Nephron (organoid): ENCODE data around the gene EDIL3.

ENCODE experiments used
- H3K27ac Mint-ChIP-seq, 3 experiments: 2 replicates each; pipeline ENCODE4 v1.8.0; 2020; ENCODE audit warnings: mixed read lengths in 3 of 3, mild to moderate bottlenecking in 2 of 3, moderate library complexity in 1 of 3
- H3K27me3 Mint-ChIP-seq: 2 replicates; pipeline ENCODE4 v1.8.0; 2021; ENCODE audit warnings: low read depth, mild to moderate bottlenecking, moderate library complexity, mixed read lengths
- H3K36me3 Mint-ChIP-seq: 2 replicates; pipeline ENCODE4 v1.8.0; 2020; ENCODE audit warnings: low read depth, mixed read lengths
- H3K4me1 Mint-ChIP-seq: 2 replicates; pipeline ENCODE4 v1.8.0; 2020; ENCODE audit warnings: mixed read lengths
- H3K4me3 Mint-ChIP-seq, 3 experiments: 2 replicates each; pipeline ENCODE4 v1.8.0; 2020; ENCODE audit warnings: mild to moderate bottlenecking in 3 of 3, mixed read lengths in 3 of 3, moderate library complexity in 2 of 3
- H3K9me3 Mint-ChIP-seq: 2 replicates; pipeline ENCODE4 v1.8.0; 2020; ENCODE audit warnings: mixed read lengths
- CTCF ChIP-seq, 3 experiments: fragments of 200-600 bp; sonication (generic); IDR thresholded peaks; one replicate each; pipeline ENCODE4 v1.5.0; 2021; ENCODE audit warnings: antibody characterized with exemption in 3 of 3; ENCODE audit not compliant: unreplicated experiment in 3 of 3

Gene EDIL3

GRCh38 chr5:84017523-84018172 lies 367.0 kb downstream of the EDIL3 start:
- Mint-ChIP-seq H3K36me3 (no peaks in the 10 kb centered on the region), H3K27me3 (no peaks in the 10 kb centered on the region), H3K4me1 (peaks cover 9% of the 10 kb centered on the region), H3K4me3 (no peak overlapping the region), H3K9me3 (no peaks in the 10 kb centered on the region), H3K27ac (peak overlapping the region in 2 of 3 experiments; percentile 26 to 31)
- no peak for TF ChIP-seq CTCF (IDR thresholded peaks at IDR 0.05; ENCODE audit: unreplicated experiment in 3 of 3)

DNA sequence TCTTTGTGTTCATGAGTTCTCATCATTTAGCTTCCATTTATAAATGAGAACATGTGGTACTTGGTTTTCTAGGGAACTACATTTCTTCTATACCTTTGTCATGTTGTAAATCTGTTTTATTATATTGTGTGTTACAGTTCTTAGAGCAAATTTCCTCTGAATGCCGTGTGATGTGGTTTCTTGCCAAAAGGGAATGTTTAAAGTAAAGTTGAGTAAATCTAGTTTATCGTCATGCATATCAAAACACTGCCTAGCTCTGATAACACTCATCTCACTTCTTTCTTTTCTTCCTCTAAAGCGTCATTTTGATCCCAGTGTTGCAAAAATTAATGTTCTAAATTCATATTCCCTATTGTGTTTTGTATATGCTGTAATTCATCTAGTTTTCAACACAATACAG lies 368.6 kb downstream of the EDIL3 start:
- peaks cover 9% of the 10 kb centered on the region for H3K4me1 Mint-ChIP-seq
- TF ChIP-seq CTCF (IDR thresholded peaks at IDR 0.05; ENCODE audit: unreplicated experiment in 3 of 3) = no peak
- no peaks in the 10 kb centered on the region for H3K27me3 Mint-ChIP-seq
- H3K36me3 Mint-ChIP-seq = no peaks in the 10 kb centered on the region
- H3K9me3 Mint-ChIP-seq = no peaks in the 10 kb centered on the region
- H3K27ac Mint-ChIP-seq = peak overlapping the region in 2 of 3 experiments; percentile 80 to 85
- H3K4me3 Mint-ChIP-seq = no peak overlapping the region

GRCh38 chr5:84014966-84015365 lies 369.7 kb downstream of the EDIL3 start:
- TF ChIP-seq CTCF (IDR thresholded peaks at IDR 0.05; ENCODE audit: unreplicated experiment in 3 of 3) = no peak
- H3K4me3 Mint-ChIP-seq = no peak overlapping the region
- H3K36me3 Mint-ChIP-seq = no peaks in the 10 kb centered on the region
- peaks cover 9% of the 10 kb centered on the region for H3K4me1 Mint-ChIP-seq
- no peaks in the 10 kb centered on the region for H3K9me3 Mint-ChIP-seq
- H3K27me3 Mint-ChIP-seq = no peaks in the 10 kb centered on the region
- H3K27ac Mint-ChIP-seq = no peak overlapping the region

GRCh38 chr5:83993803-83994202 lies 390.9 kb downstream of the EDIL3 start:
- Mint-ChIP-seq H3K4me1 (no peaks in the 10 kb centered on the region), H3K27me3 (no peaks in the 10 kb centered on the region), H3K27ac (no peak overlapping the region), H3K36me3 (peaks cover 13% of the 10 kb centered on the region), H3K4me3 (no peak overlapping the region), H3K9me3 (peaks cover 5% of the 10 kb centered on the region)
- TF ChIP-seq CTCF (IDR thresholded peaks at IDR 0.05; ENCODE audit: unreplicated experiment in 3 of 3) = no peak

- H3K9me3 Mint-ChIP-seq = peaks cover under 1% of the 10 kb centered on the region
- no peaks in the 10 kb centered on the region for H3K27me3 Mint-ChIP-seq
- no peaks in the 10 kb centered on the region for H3K4me1 Mint-ChIP-seq
- no peak overlapping the region for H3K4me3 Mint-ChIP-seq
- H3K36me3 Mint-ChIP-seq = peaks cover under 1% of the 10 kb centered on the region
- no peak for TF ChIP-seq CTCF (IDR thresholded peaks at IDR 0.05; ENCODE audit: unreplicated experiment in 3 of 3)
- H3K27ac Mint-ChIP-seq = no peak overlapping the region
These were observed 393.0 kb downstream of the EDIL3 start for GRCh38 chr5:83991566-83992224.

DNA sequence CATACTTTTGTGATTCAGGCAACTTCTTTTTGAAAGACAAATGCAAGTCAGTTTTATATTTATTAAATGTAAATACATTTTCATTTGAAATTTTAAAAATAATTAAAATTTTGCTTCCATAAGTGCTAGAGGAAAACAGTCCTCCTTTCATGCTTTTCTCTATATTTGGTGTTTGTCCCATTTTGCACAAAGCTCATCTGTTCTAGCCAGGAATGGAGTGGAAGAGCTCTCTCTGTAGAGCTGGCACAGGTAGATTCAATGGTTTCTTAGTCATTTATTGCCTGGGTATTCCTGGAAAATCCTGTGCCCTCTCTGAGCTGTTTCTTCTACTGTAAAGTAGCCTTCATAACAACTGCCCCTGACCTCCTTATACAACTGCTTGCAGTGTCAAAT lies 396.4 kb downstream of the EDIL3 start:
- TF ChIP-seq CTCF (IDR thresholded peaks at IDR 0.05; ENCODE audit: unreplicated experiment in 3 of 3) = no peak
- H3K4me3 Mint-ChIP-seq = no peak overlapping the region
- H3K4me1 Mint-ChIP-seq = no peaks in the 10 kb centered on the region
- H3K27me3 Mint-ChIP-seq = no peaks in the 10 kb centered on the region
- no peaks in the 10 kb centered on the region for H3K9me3 Mint-ChIP-seq
- H3K27ac Mint-ChIP-seq = no peak overlapping the region
- H3K36me3 Mint-ChIP-seq = no peaks in the 10 kb centered on the region
